Measurements from ENCODE around the gene ATF6B.

DNA sequence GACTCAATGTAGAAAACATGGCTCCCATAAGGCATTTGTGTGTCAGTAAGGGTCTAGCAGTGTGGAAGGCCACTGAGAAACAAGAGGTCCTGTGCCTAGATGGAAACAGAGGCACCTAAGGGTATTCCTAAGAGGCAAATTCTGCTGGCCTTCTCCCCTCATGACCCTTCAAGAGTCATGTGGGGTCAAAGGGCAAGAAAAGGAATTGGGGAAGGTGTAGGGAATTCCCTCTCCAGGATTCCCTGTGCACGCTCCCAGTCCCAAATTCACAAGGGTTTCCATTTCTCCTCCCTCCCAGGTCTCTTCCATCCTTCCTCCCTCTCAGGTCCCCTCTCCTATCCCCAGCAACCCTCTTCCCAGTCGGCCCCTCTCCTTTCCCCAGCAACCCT lies 47.3 kb upstream of the ATF6B start:
- no peak for TF ChIP-seq CTCF (conservative IDR thresholded peaks at IDR 0.05; ENCODE audit: low read depth, low read length)
- TF ChIP-seq EZH2 (IDR thresholded peaks at IDR 0.05; ENCODE audit: borderline replicate concordance, low read depth, low read length, poor library complexity, severe bottlenecking): no peak
